GM12891 (cell line): ENCODE results near the gene LIMK1.

Experiments used
- POLR2A ChIP-seq: IDR thresholded peaks from 2 replicates; pipeline ENCODE4 v1.6.1; 2011; ENCODE audit warnings: low read depth, low read length, control low read depth
- TAF1 ChIP-seq: IDR thresholded peaks from 2 replicates; pipeline ENCODE4 v1.6.1; 2011; ENCODE audit warnings: low read depth, low read length, control low read depth

- TF ChIP-seq TAF1 = no peak
- no peak for TF ChIP-seq POLR2A
These were observed 15.4 kb downstream of the LIMK1 start for GRCh38 chr7:74099031-74099430.
